ENCODE data around the gene ECT2.

The ECT2 gene

DNA sequence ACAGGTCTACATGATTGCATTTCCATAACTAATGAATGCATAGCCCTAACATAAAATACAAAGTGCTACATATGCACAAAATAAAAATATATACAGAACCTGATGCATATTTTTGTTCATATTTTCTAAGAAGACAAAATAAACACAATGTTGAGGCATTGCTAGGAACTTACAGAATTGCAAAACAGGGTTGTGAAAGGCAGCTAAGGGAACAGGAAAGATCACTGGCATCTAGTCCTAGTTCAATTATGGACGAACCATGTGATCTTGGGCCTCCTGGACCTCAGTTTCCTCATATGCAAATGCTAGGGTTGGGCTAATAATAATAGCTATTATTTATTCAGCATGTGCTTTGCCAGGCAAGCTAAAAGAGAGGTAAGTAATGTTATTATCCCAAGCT, 24.1 kb upstream of the ECT2 start:
- CTCF ChIA-PET: interaction anchor here (0.6 kb wide), 1 partner anchor 23 kb away, joined by 3 read pairs; no protein-coding TSS in a partner anchor
- DNase-seq (ENCODE audit: extremely low spot score): no peak
- POLR2A ChIA-PET: no interaction called here
- TF ChIP-seq BHLHE40 (IDR thresholded peaks at IDR 0.05; ENCODE audit: borderline replicate concordance): no peak
- no peak for TF ChIP-seq TARDBP (IDR thresholded peaks at IDR 0.05)
- no peak for TF ChIP-seq FOXK2 (IDR thresholded peaks at IDR 0.05)
- no peak for TF ChIP-seq ELF4 (IDR thresholded peaks at IDR 0.05)
- TF ChIP-seq ARNT (IDR thresholded peaks at IDR 0.05): no peak
- no peak for TF ChIP-seq NFRKB (IDR thresholded peaks at IDR 0.05)
- TF ChIP-seq LEF1 (IDR thresholded peaks at IDR 0.05; ENCODE audit: borderline replicate concordance): no peak
- TF ChIP-seq, protein P1, sequence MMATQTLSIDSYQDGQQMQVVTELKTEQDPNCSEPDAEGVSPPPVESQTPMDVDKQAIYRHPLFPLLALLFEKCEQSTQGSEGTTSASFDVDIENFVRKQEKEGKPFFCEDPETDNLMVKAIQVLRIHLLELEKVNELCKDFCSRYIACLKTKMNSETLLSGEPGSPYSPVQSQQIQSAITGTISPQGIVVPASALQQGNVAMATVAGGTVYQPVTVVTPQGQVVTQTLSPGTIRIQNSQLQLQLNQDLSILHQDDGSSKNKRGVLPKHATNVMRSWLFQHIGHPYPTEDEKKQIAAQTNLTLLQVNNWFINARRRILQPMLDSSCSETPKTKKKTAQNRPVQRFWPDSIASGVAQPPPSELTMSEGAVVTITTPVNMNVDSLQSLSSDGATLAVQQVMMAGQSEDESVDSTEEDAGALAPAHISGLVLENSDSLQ (IDR thresholded peaks at IDR 0.05): no peak
- no peak for TF ChIP-seq L3MBTL2 (conservative IDR thresholded peaks at IDR 0.05)
- no peak for TF ChIP-seq ZNF384 (IDR thresholded peaks at IDR 0.05)
- no peak for TF ChIP-seq SP1 (IDR thresholded peaks at IDR 0.05)
- no peak for TF ChIP-seq SUZ12 (IDR thresholded peaks at IDR 0.05)
- TF ChIP-seq FOXM1 (IDR thresholded peaks at IDR 0.05; ENCODE audit: borderline replicate concordance): no peak
- no peak for TF ChIP-seq FOXA1 (IDR thresholded peaks at IDR 0.05)
- TF ChIP-seq HDGF (IDR thresholded peaks at IDR 0.05; ENCODE audit: borderline replicate concordance): no peak
- TF ChIP-seq CTBP1 (IDR thresholded peaks at IDR 0.05; ENCODE audit: borderline replicate concordance): no peak

DNA sequence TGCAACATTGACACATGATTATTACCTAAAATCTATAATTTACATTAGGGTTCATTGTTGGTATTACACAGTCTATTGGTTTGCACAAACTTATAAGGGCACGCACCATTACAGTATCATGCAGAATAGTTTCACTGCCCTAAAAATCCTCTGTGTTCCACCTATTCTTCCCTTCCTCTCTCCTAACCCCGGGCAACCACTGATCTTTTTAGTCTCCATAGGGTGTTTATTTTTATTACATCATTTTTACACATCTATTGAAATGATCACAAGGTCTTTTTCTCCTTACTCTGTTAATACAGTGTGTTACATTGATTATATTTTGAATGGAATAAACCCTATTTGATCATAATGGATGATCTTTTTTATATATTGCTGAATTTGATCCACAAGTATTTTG, 15.5 kb upstream of the ECT2 start:
- ChIA-PET POLR2A (no interaction called here), CTCF (no interaction called here)
- TF ChIP-seq ELF4 (IDR thresholded peaks at IDR 0.05) (no peak), CTBP1 (IDR thresholded peaks at IDR 0.05; ENCODE audit: borderline replicate concordance) (no peak), ARNT (IDR thresholded peaks at IDR 0.05) (no peak), SUZ12 (IDR thresholded peaks at IDR 0.05) (no peak), LEF1 (IDR thresholded peaks at IDR 0.05; ENCODE audit: borderline replicate concordance) (no peak), NFRKB (IDR thresholded peaks at IDR 0.05) (no peak), FOXK2 (IDR thresholded peaks at IDR 0.05) (no peak), SP1 (IDR thresholded peaks at IDR 0.05) (no peak), TARDBP (IDR thresholded peaks at IDR 0.05) (no peak), L3MBTL2 (conservative IDR thresholded peaks at IDR 0.05) (no peak), FOXA1 (IDR thresholded peaks at IDR 0.05) (no peak), BHLHE40 (IDR thresholded peaks at IDR 0.05; ENCODE audit: borderline replicate concordance) (no peak)
- no peak for DNase-seq (ENCODE audit: extremely low spot score)

DNA sequence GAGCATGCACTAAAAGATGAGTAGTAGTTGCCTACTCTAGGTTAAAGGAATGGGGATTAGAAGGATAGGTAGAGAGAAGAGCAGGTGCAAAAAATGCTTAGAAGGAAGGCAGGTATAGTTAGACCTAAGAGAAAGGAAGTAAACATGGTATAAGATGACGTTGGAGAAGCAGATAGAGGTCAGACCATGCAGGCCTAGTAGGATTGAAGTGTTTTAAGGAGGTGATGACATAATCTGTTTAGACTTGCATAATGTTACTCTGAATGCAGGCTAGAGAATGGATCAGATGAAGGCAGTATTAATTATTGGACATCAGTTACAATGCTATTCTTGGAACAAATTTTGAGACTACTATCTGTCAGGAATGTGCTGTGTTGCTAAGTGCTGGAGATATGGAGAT, 11.1 kb upstream of the ECT2 start:
- DNase-seq (ENCODE audit: extremely low spot score): no peak
- ChIA-PET CTCF (no interaction called here), POLR2A (interaction anchor here (0.7 kb wide), 1 partner anchor 11 kb away, joined by 3 read pairs; the partner anchor contains the start of gene ECT2)

DNA sequence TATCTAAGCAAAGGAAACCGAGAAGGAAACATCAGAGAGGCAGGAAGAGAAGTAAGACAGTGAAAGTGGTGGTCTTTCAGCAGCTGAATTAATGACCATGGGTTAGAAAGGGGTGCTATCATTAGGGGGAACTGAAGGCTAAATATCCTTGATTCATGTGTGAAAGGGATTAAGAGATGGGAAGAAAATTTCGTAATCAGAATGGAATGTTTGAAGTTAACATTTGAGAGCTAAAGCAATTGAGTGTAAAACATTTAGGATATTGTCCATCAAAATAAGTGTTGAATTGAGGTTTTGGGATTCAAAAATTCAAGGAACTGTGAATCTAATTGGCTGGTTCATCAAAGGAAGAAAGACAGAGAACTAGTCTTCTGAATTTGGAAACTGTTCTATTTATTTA, 4.1 kb upstream of the ECT2 start:
- CTCF ChIA-PET: no interaction called here
- TF ChIP-seq SUZ12 (IDR thresholded peaks at IDR 0.05) (no peak), FOXM1 (IDR thresholded peaks at IDR 0.05; ENCODE audit: borderline replicate concordance) (no peak), FOXA1 (IDR thresholded peaks at IDR 0.05) (no peak), FOXK2 (IDR thresholded peaks at IDR 0.05) (no peak), BHLHE40 (IDR thresholded peaks at IDR 0.05; ENCODE audit: borderline replicate concordance) (no peak), CTBP1 (IDR thresholded peaks at IDR 0.05; ENCODE audit: borderline replicate concordance) (no peak), L3MBTL2 (conservative IDR thresholded peaks at IDR 0.05) (no peak), ARNT (IDR thresholded peaks at IDR 0.05) (no peak), NFRKB (IDR thresholded peaks at IDR 0.05) (no peak), SP1 (IDR thresholded peaks at IDR 0.05) (no peak), ELF4 (IDR thresholded peaks at IDR 0.05) (no peak), HDGF (IDR thresholded peaks at IDR 0.05; ENCODE audit: borderline replicate concordance) (no peak)
- TF ChIP-seq, protein P1 (IDR thresholded peaks at IDR 0.05): no peak
- POLR2A ChIA-PET: no interaction called here
- no peak for DNase-seq (ENCODE audit: extremely low spot score)

More for the DNA sequence above, 11.1 kb upstream of the ECT2 start:
- TF ChIP-seq ZNF384 (IDR thresholded peaks at IDR 0.05) (no peak), CTBP1 (IDR thresholded peaks at IDR 0.05; ENCODE audit: borderline replicate concordance) (no peak), SP1 (IDR thresholded peaks at IDR 0.05) (no peak), FOXA1 (IDR thresholded peaks at IDR 0.05) (no peak), SUZ12 (IDR thresholded peaks at IDR 0.05) (no peak), FOXM1 (IDR thresholded peaks at IDR 0.05; ENCODE audit: borderline replicate concordance) (no peak)

DNA sequence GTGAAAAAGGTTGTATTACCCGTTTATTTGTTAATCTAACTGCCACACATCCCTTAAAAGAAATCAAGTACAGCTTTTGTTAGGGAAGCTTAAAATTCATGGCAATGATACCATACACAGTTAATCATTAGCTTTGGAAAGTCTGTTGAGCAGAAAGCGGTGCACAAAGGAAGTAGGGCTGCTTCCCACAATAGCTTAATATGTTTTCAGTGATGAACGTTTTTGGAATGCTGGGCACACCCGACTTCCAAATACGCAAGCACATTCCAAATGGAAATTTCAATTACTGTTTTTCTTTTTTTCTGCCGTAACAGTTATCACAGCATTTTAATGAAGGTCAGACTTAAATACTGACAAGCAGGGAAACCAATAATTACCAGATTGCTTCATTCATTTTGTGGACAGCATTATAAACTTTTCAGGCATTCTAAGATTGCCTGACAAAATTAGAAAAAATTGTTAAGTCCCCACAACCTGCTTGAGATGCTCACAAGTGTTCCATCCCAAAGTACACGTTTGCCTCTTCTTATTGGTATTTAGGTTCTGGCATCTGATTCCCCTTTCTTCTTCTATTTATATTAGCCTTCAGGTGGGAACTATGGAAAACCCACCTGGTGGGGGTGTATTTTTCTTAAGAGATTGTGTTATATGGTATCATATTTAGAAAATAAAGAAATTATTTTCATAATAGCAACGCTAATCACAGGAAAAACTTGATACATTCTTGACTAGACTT, 1.1 kb upstream of the ECT2 start:
- CTCF ChIA-PET: interaction anchor here (0.7 to 1.7 kb wide), 4 partner anchors 23 to 900 kb away, joined by 3 to 14 read pairs (median 3); no protein-coding TSS in a partner anchor
- POLR2A ChIA-PET: interaction anchor here (0.6 to 1.4 kb wide), 2 partner anchors 40 to 343 kb away, joined by 3 to 6 read pairs; no protein-coding TSS in a partner anchor
- TF ChIP-seq ARNT (IDR thresholded peaks at IDR 0.05): no peak
- TF ChIP-seq CTBP1 (IDR thresholded peaks at IDR 0.05; ENCODE audit: borderline replicate concordance): no peak
- no peak for DNase-seq (ENCODE audit: extremely low spot score)

- CTCF ChIA-PET: interaction anchor here (0.7 to 1.7 kb wide), 3 partner anchors 23 to 901 kb away, joined by 3 to 14 read pairs (median 3); no protein-coding TSS in a partner anchor
- POLR2A ChIA-PET: interaction anchor here (0.6 to 1.4 kb wide), 9 partner anchors 8 to 1737 kb away, joined by 3 to 9 read pairs (median 3); partner anchors contain the start of gene NCEH1
- TF ChIP-seq BHLHE40 (IDR thresholded peaks at IDR 0.05; ENCODE audit: borderline replicate concordance) (no peak), SUZ12 (IDR thresholded peaks at IDR 0.05) (no peak), ELF4 (IDR thresholded peaks at IDR 0.05) (no peak), LEF1 (IDR thresholded peaks at IDR 0.05; ENCODE audit: borderline replicate concordance) (no peak), FOXA1 (IDR thresholded peaks at IDR 0.05) (no peak), L3MBTL2 (conservative IDR thresholded peaks at IDR 0.05) (no peak), HDGF (IDR thresholded peaks at IDR 0.05; ENCODE audit: borderline replicate concordance) (no peak), FOXM1 (IDR thresholded peaks at IDR 0.05; ENCODE audit: borderline replicate concordance) (no peak), NFRKB (IDR thresholded peaks at IDR 0.05) (no peak), TARDBP (IDR thresholded peaks at IDR 0.05) (no peak), CTBP1 (IDR thresholded peaks at IDR 0.05; ENCODE audit: borderline replicate concordance) (no peak), SP1 (IDR thresholded peaks at IDR 0.05) (no peak), ARNT (IDR thresholded peaks at IDR 0.05) (no peak), ZNF384 (IDR thresholded peaks at IDR 0.05) (no peak), FOXK2 (IDR thresholded peaks at IDR 0.05) (no peak)
- TF ChIP-seq, protein P1 (IDR thresholded peaks at IDR 0.05): no peak
- DNase-seq (ENCODE audit: extremely low spot score): peak; percentile 6
Measured at GRCh38 chr3:172750069-172750367, 508 bp upstream of the ECT2 start.

Measured in HEK293T (cell line).